Stimulated activated CD4-positive, alpha-beta T cell treated with anti-CD3 and anti-CD28 coated beads, Interleukin-4, amount 100 ng/mL, for 1 hour (primary cell): Measurements from ENCODE around the gene APCDD1L.

Experiments
- DNase-seq: peaks from one replicate; pipeline ENCODE4 v3.0.0-alpha.2; 2020

Gene APCDD1L

GRCh38 chr20:58463256-58463655 is 51.9 kb downstream of the APCDD1L start:
- DNase-seq, result no peak

GRCh38 chr20:58461899-58462298 is 53.3 kb downstream of the APCDD1L start:
- no peak for DNase-seq

DNA sequence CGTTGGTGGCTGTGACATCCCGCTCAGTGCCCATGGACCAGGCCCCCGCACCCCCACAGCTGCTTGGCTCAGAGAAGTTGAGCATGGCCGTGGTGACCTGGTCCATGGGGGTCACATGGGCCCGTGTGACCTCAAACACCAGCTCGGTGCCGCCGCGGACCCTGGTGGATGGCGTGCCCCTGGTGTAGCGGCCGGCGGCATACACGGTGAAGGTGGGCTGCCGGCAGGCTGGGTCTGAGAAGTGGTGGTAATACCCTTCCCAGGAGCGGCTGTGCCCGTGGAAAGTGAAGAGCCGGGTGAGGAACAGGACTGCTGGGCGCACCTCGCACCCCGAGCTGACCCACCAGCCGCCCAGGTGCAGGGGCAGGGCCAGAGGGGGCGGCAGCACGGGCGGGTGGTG is 54.1 kb downstream of the APCDD1L start:
- no peak for DNase-seq

GRCh38 chr20:58459058-58459750 is 56.0 kb downstream of the APCDD1L start:
- no peak for DNase-seq

DNA sequence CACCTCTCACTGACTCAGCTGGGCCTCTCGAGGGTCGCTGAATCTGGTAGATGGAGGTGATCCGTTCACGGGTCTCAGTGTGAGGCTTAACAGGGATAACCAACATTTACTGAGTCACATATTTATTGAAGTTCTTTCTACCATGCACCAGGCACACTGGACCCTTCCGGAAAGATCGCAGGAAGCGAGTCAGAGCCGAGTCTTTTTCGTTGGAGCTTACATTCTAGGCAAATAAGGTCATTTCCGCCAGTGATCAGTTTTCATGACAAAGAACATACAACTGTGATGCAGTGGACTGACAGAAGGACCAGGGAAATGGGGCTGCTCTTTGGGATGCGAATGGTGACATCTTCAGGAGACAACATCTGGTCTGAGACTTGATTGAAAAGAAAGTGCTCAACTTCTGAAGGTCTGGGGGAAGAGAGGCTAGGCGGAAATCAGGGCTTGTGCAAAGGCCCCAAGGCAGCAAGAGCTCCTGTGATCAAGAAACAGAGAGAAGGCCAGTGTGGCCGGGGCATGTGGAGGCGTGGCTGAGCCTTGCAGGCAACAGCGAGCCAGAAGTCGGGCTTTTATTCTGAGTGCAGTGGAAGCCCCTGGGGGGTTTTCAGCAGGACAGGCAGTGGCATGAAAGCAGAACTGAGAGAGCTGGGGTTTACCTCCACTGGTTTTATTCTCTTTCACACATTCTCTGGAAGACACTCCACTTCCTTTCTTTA is 56.7 kb downstream of the APCDD1L start:
- DNase-seq, result no peak

- no peak for DNase-seq
Observed at GRCh38 chr20:58457083-58457695, 58.0 kb downstream of the APCDD1L start.

GRCh38 chr20:58454460-58454859 is 60.7 kb downstream of the APCDD1L start:
- no peak for DNase-seq

DNA sequence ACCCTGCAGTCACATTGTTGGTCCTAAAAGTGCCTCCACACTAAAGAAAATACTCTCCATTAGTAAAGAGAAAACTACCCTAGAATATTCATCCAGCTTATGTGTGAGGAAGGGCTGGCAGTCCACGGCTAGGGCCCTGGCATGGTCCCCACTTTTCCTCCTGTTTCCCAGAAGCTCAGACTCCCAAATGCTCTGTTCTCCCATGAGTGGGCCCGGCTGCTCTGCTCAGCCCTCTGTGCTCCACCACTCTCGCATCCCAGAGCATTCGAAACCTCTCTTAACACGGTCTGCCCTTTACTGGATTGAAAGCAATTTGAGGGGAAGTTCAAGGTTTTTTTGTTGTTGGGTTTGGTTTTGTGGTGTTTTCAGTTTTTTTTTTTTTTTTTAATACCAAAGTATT is 61.8 kb downstream of the APCDD1L start:
- DNase-seq, result no peak

- no peak for DNase-seq
Observed at GRCh38 chr20:58452667-58453255, 62.4 kb downstream of the APCDD1L start.

GRCh38 chr20:58450254-58450653 is 64.9 kb downstream of the APCDD1L start:
- no peak for DNase-seq

- no peak for DNase-seq
Observed at GRCh38 chr20:58449681-58450221, 65.4 kb downstream of the APCDD1L start.

- DNase-seq, result no peak
Observed at GRCh38 chr20:58448958-58449357, 66.2 kb downstream of the APCDD1L start.

- peak; percentile 49 for DNase-seq
Observed at GRCh38 chr20:58447511-58448391, 67.4 kb downstream of the APCDD1L start.

DNA sequence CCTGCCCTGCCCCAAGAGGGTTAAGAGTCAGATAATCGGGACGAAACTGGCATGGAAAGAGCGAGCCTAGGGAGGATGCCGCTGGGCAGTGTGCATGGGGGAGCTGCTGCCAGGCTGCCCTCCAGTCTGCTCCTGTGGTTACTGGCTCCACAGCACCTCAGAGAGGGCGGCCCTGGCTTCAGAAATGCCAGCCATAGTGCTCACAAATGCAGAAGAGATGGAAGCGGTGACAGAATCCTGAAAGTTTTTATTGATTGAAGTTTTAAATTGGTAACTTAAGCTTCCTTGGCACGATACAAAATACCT is 68.3 kb downstream of the APCDD1L start:
- DNase-seq, result no peak

GRCh38 chr20:58446264-58446959 is 68.8 kb downstream of the APCDD1L start:
- no peak for DNase-seq

GRCh38 chr20:58444746-58445255 is 70.4 kb downstream of the APCDD1L start:
- no peak for DNase-seq

DNA sequence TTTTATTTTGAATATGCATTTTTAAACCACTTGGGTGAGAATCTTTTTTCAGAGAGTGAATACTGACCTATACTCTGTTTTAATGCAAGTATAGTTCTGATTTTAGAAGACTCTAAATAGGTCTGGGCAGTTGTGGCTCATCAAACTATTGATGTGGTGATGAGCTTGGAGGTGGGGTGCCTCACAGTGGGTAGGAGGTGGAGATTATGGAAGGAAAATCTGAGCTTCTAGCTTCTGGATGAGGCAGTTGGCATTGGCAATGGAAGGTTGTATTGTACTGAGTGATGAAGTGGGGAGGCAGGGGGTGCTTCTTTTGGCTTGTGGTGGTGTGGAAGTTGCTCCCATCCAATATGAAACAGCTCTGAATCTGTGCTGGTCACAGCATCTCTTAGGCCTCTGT is 73.5 kb downstream of the APCDD1L start:
- no peak for DNase-seq

DNA sequence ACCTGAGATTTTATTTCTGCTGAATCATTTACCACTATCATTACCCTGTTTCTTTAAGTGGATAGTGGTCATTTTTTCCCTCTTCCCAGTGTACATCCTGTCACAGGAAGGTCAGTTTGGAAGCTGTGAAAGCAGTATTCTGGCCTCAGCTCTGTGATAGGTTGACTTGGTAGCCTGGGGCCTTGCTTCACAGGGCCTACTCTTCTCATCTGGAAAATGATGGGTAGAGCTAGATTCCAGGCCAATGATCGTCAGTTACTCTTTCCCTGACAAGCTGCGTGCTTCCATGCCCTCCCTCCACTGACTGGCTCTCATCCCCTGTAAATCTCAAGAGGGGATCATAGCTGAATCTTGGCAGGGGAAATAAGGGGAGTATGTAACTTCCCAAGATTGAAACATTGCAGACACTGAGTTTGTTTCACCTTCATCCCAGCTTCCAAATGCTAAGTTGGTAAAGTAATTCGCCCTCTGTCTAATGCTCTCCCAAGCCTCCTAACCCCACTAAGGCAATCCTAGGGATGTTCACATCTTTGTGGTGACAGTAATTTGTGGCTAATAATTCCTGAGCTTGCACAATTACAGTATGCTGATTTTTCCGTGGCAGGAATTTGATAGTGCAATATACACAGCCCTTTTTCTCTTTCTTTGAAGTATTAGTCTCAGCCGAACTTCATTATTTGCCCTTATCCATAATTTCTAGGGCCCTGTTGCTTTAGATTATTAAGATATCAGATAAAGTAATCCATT is 75.0 kb downstream of the APCDD1L start:
- DNase-seq, result no peak

DNA sequence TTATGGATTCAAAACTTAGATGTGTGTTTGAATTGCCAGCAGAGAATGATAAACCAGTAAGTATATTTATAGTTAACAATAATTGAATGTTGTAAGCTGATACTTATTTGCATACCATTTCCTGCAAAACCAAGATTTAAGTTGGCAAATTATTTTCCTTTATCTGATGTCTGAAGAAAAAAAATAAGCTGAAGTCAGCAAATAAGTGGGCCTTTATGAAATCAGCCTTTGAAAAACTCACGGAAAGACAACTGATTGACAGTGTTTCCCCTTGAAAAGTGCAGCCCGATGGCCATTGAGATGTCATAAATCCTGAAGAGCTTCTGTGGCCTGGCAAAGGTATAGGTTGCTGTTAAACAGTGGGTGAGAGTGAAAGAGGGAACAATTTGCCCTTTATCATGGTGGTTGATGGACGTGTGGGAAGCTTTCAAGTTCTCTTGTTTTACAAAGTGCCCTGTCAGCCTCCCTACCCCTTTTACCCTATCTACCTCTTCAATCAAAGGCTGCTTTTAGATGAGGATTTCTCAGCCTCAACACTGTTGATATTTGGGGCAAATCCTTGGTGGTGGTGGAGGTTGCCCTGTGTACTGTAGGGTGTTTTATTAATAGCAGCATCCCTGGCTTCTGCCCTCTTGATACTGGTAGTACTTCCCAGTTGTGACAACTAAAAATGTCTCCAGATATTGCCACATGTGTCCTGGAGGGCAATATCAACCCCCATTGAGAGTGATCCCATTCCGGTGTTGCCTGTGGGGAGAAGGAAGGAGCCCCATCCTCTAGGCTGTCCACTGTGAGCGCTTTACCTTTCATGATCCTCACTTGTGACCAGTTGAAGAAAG is 76.0 kb downstream of the APCDD1L start:
- no peak for DNase-seq
